ENCODE results near the gene ME3. TPM values are rescaled to one million over a fixed set of nuclear protein-coding genes. Genes with fewer than 3 reads are reported as not detected.

ME3 gene
- polyA plus RNA-seq, 3 donors = 23.8 to 36.2 (median 26.8) TPM

DNA sequence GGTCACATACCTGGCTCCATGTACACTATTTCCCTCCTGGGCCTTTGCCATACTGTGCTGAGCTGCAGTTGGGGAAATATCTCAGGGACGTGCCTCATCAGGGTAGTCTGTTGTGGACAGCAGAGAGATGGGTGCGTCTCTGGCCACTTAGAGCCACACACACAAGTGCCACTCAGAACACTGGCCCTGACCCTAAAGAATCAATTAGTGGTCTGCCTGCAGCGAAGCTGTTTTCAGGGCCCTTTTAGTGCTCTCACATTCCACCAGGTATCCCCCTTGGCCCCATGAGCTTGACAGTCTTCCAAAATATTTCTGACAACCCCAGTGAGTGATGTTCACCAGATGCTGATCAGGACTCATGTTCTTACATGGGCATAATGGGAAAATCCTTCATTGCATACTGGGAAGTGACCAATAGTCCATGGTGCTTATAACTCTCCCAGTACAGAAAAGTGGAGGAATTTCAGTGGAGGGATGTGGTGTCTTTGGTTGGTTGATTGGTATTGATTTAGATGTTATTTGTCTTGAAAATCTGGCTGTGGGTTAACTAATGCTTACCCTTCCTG is 66.1 kb downstream of the ME3 start:
- DNase-seq (ENCODE audit: extremely low read depth in 1 of 11, low read depth in 9 of 11, low spot score in 4 of 11) = no peak

GRCh38 chr11:86596861-86597586 is 75.4 kb downstream of the ME3 start:
- peak in 1 of 11 donors; percentile 45 for DNase-seq (ENCODE audit: extremely low read depth in 1 of 11, low read depth in 9 of 11, low spot score in 4 of 11)

DNA sequence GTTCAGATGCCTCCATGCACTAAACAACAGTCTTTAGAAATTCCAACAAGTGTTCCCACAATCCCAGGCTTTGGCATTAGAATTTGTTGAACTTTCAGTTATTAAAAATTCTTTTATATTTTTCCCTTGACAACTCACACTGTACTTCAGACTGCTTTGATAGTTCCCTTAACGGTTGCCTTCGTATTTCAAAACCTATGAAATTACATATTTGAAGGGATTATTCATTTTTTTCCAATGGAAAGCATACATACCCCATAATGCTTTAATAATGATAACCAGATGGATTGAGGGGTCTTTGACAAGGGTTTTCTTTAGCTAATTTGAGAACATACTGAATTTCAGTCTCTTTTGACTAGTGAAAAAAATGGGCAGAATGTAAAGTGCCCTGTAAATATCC is 76.5 kb downstream of the ME3 start:
- DNase-seq (ENCODE audit: extremely low read depth in 1 of 11, low read depth in 9 of 11, low spot score in 4 of 11) = no peak

GRCh38 chr11:86595451-86595850 is 77.0 kb downstream of the ME3 start:
- no peak for DNase-seq (ENCODE audit: extremely low read depth in 1 of 11, low read depth in 9 of 11, low spot score in 4 of 11)

- DNase-seq (ENCODE audit: extremely low read depth in 1 of 11, low read depth in 9 of 11, low spot score in 4 of 11) = no peak
Observed at GRCh38 chr11:86594746-86595145, 77.7 kb downstream of the ME3 start.

- DNase-seq (ENCODE audit: extremely low read depth in 1 of 11, low read depth in 9 of 11, low spot score in 4 of 11) = no peak
Observed at GRCh38 chr11:86593833-86594232, 78.6 kb downstream of the ME3 start.

- peak in 4 of 11 donors; percentile 60 to 86 (median 67) for DNase-seq (ENCODE audit: extremely low read depth in 1 of 11, low read depth in 9 of 11, low spot score in 4 of 11)
Observed at GRCh38 chr11:86592659-86593451, 79.6 kb downstream of the ME3 start.

GRCh38 chr11:86592047-86592591 is 80.3 kb downstream of the ME3 start:
- DNase-seq (ENCODE audit: extremely low read depth in 1 of 11, low read depth in 9 of 11, low spot score in 4 of 11) = no peak

GRCh38 chr11:86591631-86592030 is 80.8 kb downstream of the ME3 start:
- DNase-seq (ENCODE audit: extremely low read depth in 1 of 11, low read depth in 9 of 11, low spot score in 4 of 11) = no peak

GRCh38 chr11:86589856-86590589 is 82.4 kb downstream of the ME3 start:
- DNase-seq (ENCODE audit: extremely low read depth in 1 of 11, low read depth in 9 of 11, low spot score in 4 of 11) = no peak

DNA sequence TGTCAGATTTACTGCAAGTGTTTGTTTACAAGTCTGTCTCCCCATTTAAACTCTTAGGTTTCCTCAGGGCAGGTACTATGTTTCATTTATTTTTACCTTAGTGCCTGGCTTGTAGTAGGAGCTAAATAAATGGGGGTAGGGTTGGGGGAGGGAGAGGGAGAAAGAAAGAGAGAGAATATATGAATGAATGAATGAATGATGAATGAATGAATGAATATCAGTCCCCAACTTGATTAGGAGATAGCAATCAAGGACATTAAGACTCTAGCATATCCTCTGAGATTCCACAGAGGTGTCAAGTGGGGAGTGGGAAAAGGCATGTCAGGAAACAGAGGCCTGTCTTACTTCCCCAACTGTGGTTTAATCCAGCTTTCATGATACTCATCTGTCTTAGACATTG is 83.2 kb downstream of the ME3 start:
- DNase-seq (ENCODE audit: extremely low read depth in 1 of 11, low read depth in 9 of 11, low spot score in 4 of 11) = no peak

DNA sequence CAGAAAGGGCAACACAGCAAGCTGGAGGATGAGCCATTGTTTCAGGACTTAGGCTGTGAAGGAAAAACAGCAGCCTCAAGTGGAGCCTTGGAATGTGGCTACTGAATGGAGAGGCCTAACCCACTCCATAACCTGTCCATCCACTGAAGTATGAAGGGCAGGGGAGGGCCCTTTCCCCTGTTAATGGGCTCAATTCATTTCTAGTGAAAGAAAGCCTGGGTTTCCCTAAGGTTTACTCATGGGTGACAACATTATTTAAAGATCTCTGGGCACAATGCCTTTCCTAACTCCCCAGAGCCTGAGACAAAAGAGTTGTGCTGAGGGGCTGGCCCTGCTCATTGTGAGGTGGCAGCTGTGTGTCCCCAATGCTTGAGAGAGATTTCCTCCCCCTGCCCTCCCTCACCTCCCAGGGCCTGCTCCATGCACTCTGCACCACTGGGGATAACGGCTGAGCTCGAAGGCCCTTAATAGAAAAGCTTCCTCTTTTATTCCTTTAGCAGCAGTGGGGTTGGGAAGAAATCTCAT is 83.8 kb downstream of the ME3 start:
- DNase-seq (ENCODE audit: extremely low read depth in 1 of 11, low read depth in 9 of 11, low spot score in 4 of 11) = no peak

GRCh38 chr11:86587264-86588193 is 84.9 kb downstream of the ME3 start:
- no peak for DNase-seq (ENCODE audit: extremely low read depth in 1 of 11, low read depth in 9 of 11, low spot score in 4 of 11)

DNA sequence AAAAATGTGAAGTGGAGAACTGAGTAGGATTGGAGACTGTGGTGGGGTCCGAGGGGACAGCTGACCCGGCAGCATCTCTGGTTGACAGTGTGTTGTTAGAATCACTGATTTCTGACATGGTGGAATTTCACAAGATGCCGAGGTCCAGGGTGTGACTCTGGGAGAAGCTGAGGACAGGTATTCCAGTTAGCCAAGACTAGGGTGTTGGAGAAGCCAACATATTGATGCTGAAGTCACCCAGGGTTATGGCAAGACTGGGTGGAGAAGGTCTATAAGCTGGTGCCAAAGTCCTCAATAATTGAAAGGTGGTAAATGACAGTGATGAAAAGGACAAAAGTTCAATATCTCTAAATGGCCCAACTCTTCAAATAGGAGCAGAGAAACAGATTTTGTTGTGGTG is 86.1 kb downstream of the ME3 start:
- no peak for DNase-seq (ENCODE audit: extremely low read depth in 1 of 11, low read depth in 9 of 11, low spot score in 4 of 11)

- DNase-seq (ENCODE audit: extremely low read depth in 1 of 11, low read depth in 9 of 11, low spot score in 4 of 11) = no peak
Observed at GRCh38 chr11:86582898-86583297, 89.5 kb downstream of the ME3 start.

DNA sequence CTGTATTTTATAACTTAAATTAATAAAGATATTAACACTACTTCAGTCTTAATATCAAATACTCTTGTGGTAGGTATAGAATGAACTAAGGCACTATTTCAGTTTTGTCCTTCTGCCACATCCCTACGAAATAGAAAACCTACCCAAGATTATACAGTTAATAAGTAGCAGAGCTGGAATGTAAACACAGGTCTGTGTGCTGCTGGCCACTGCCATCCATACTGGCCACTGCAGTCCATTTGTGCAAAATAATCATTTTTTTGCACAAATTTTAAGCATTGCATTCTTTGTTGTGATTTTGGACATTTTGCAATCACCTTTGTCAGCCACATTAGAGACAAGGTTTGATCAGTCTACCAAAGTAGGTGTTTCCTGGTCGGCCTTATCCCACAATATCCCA is 91.9 kb downstream of the ME3 start:
- no peak for DNase-seq (ENCODE audit: extremely low read depth in 1 of 11, low read depth in 9 of 11, low spot score in 4 of 11)

- DNase-seq (ENCODE audit: extremely low read depth in 1 of 11, low read depth in 9 of 11, low spot score in 4 of 11) = no peak
Observed at GRCh38 chr11:86579406-86579731, 93.0 kb downstream of the ME3 start.

- DNase-seq (ENCODE audit: extremely low read depth in 1 of 11, low read depth in 9 of 11, low spot score in 4 of 11) = no peak
Observed at GRCh38 chr11:86578727-86579405, 93.5 kb downstream of the ME3 start.

All from renal cortex interstitium (tissue), 11 donors.